Choroid plexus epithelial cell (primary cell): ENCODE results near the gene RBM24.
"Not testable (repeated sequence)": the region's sequence is repeated elsewhere in the genome, so short reads cannot be mapped to it uniquely, and the experiment has no call there.

ENCODE experiments used
- DNase-seq: peaks from one replicate; pipeline ENCODE4 v3.0.0-alpha.2; 2010; ENCODE audit warnings: low read depth
- H3K4me3 ChIP-seq: 2 replicates; pipeline ENCODE4 v1.5.1; 2011; ENCODE audit warnings: low read depth, mild to moderate bottlenecking, control low read depth, low read length, moderate library complexity
- CTCF ChIP-seq: conservative IDR thresholded peaks from 2 replicates; pipeline ENCODE4 v1.5.1; 2011; ENCODE audit warnings: low read depth, mild to moderate bottlenecking, control low read depth, inconsistent platforms, low read length, moderate library complexity

Gene RBM24

GRCh38 chr6:17313971-17314370 is 32.8 kb downstream of the RBM24 start:
- no peak overlapping the region for H3K4me3 ChIP-seq
- TF ChIP-seq CTCF: no peak
- DNase-seq: no peak

GRCh38 chr6:17315262-17315661 is 34.1 kb downstream of the RBM24 start:
- H3K4me3 ChIP-seq: no peak overlapping the region
- no peak for DNase-seq
- no peak for TF ChIP-seq CTCF

GRCh38 chr6:17318435-17319165 is 37.4 kb downstream of the RBM24 start:
- H3K4me3 ChIP-seq: no peak overlapping the region
- DNase-seq: no peak
- TF ChIP-seq CTCF: no peak

GRCh38 chr6:17320266-17320665 is 39.1 kb downstream of the RBM24 start:
- DNase-seq, H3K4me3 ChIP-seq: not testable (repeated sequence)

GRCh38 chr6:17331238-17331637 is 50.1 kb downstream of the RBM24 start:
- no peak overlapping the region for H3K4me3 ChIP-seq
- no peak for DNase-seq
- TF ChIP-seq CTCF: no peak

- TF ChIP-seq CTCF: no peak
- DNase-seq: peak; percentile 52
- H3K4me3 ChIP-seq: no peak overlapping the region
Measured at GRCh38 chr6:17334265-17334664, 53.1 kb downstream of the RBM24 start.

- DNase-seq: peak; percentile 67
- no peak overlapping the region for H3K4me3 ChIP-seq
- no peak for TF ChIP-seq CTCF
Measured at GRCh38 chr6:17336425-17336824, 55.3 kb downstream of the RBM24 start.
